Glomerular endothelial cell (primary cell): ENCODE measurements around the gene RHOBTB3. TPM values are rescaled to one million over a fixed set of nuclear protein-coding genes. Genes with fewer than 3 reads are reported as not detected.

Source experiments
- DNase-seq: peaks from one replicate; pipeline ENCODE4 v3.0.0-alpha.2; 2011; ENCODE audit warnings: low read depth, low spot score; ENCODE audit errors: extremely low read depth
- total RNA-seq: library from RNA; depleted of rRNA; stranded (reverse); fragments of >200 nt; gene quantifications from 2 replicates; pipeline ENCODE4 v1.2.3, GENCODE V29; 2015

The RHOBTB3 gene
- total RNA-seq, 1 donor from 2014 or later, result 47.1 TPM

- no peak for DNase-seq
These were observed 727 bp downstream of the RHOBTB3 start for GRCh38 chr5:95731571-95732554.

GRCh38 chr5:95733107-95733665 lies 2.0 kb downstream of the RHOBTB3 start:
- DNase-seq, result no peak

- no peak for DNase-seq
These were observed 3.1 kb downstream of the RHOBTB3 start for GRCh38 chr5:95734187-95734586.

- DNase-seq, result no peak
These were observed 3.8 kb downstream of the RHOBTB3 start for GRCh38 chr5:95734906-95735305.

GRCh38 chr5:95735406-95735805 lies 4.3 kb downstream of the RHOBTB3 start:
- DNase-seq, result no peak

GRCh38 chr5:95738072-95738471 lies 6.9 kb downstream of the RHOBTB3 start:
- no peak for DNase-seq

GRCh38 chr5:95738834-95739233 lies 7.7 kb downstream of the RHOBTB3 start:
- no peak for DNase-seq

- no peak for DNase-seq
These were observed 8.7 kb downstream of the RHOBTB3 start for GRCh38 chr5:95739857-95740256.

GRCh38 chr5:95741458-95741857 lies 10.3 kb downstream of the RHOBTB3 start:
- no peak for DNase-seq

GRCh38 chr5:95743232-95743631 lies 12.1 kb downstream of the RHOBTB3 start:
- no peak for DNase-seq

GRCh38 chr5:95743877-95744276 lies 12.7 kb downstream of the RHOBTB3 start:
- no peak for DNase-seq

GRCh38 chr5:95746194-95746593 lies 15.1 kb downstream of the RHOBTB3 start:
- no peak for DNase-seq

- DNase-seq, result no peak
These were observed 15.9 kb downstream of the RHOBTB3 start for GRCh38 chr5:95746722-95747679.

GRCh38 chr5:95748133-95748532 lies 17.0 kb downstream of the RHOBTB3 start:
- no peak for DNase-seq

- DNase-seq, result no peak
These were observed 23.4 kb downstream of the RHOBTB3 start for GRCh38 chr5:95754545-95754944.

- DNase-seq, result no peak
These were observed 27.9 kb downstream of the RHOBTB3 start for GRCh38 chr5:95759005-95759404.

- no peak for DNase-seq
These were observed 28.5 kb downstream of the RHOBTB3 start for GRCh38 chr5:95759634-95760033.

- peak; percentile 64 for DNase-seq
These were observed 29.4 kb downstream of the RHOBTB3 start for GRCh38 chr5:95760273-95761191.

GRCh38 chr5:95761771-95762651 lies 30.9 kb downstream of the RHOBTB3 start:
- no peak for DNase-seq
